Neural cell (in vitro differentiated cells): ENCODE results near the gene UBAP2L. TPM values are rescaled to one million over a fixed set of nuclear protein-coding genes. Genes with fewer than 3 reads are reported as not detected.

Experiments
- H2AFZ ChIP-seq: fragments of 200-600, 300-800 bp; sonication (generic), shearing (Covaris generic); 2 replicates; pipeline ENCODE4 v1.6.0; 2014; ENCODE audit warnings: low read depth, mild to moderate bottlenecking, antibody characterized with exemption, low read length, moderate library complexity
- H3F3A ChIP-seq: fragments of 200-600 bp; shearing (Covaris generic); 2 replicates; pipeline ENCODE4 v1.6.1; 2016; ENCODE audit warnings: mild to moderate bottlenecking, moderate library complexity, mixed read lengths, antibody characterized with exemption, low read length; ENCODE audit not compliant: insufficient read depth, poor library complexity, severe bottlenecking
- H3K27ac ChIP-seq: fragments of 200-600, 300-800 bp; sonication (generic), shearing (Covaris generic); 2 replicates; pipeline ENCODE4 v1.5.1; 2014; ENCODE audit warnings: mild to moderate bottlenecking, low read length, moderate library complexity
- H3K27me3 ChIP-seq: fragments of 300-800, 200-600 bp; sonication (generic), shearing (Covaris generic); 2 replicates; pipeline ENCODE4 v1.6.0; 2014; ENCODE audit warnings: mild to moderate bottlenecking, low read depth, low read length, moderate library complexity; ENCODE audit not compliant: insufficient read depth
- H3K36me3 ChIP-seq: fragments of 300-800, 200-600 bp; sonication (generic), shearing (Covaris generic); 2 replicates; pipeline ENCODE4 v1.5.1; 2014; ENCODE audit warnings: mild to moderate bottlenecking, antibody characterized with exemption, low read length, moderate library complexity; ENCODE audit not compliant: insufficient read depth
- H3K4me2 ChIP-seq: fragments of 300-800, 200-600 bp; sonication (generic), shearing (Covaris generic); 2 replicates; pipeline ENCODE4 v1.6.0; 2014; ENCODE audit warnings: mild to moderate bottlenecking, low read length
- H3K4me3 ChIP-seq: fragments of 300-800, 200-600 bp; sonication (generic), shearing (Covaris generic); 2 replicates; pipeline ENCODE4 v1.5.1; 2014; ENCODE audit warnings: mild to moderate bottlenecking, low read length, moderate library complexity
- H3K79me2 ChIP-seq: fragments of 200-600 bp; shearing (Covaris generic); replicated peaks from 2 replicates; pipeline ENCODE4 v1.6.0; 2014; ENCODE audit warnings: mild to moderate bottlenecking, low read length, moderate library complexity; ENCODE audit not compliant: insufficient read depth
- H3K9ac ChIP-seq: fragments of 300-800, 200-600 bp; sonication (generic), shearing (Covaris generic); 2 replicates; pipeline ENCODE4 v1.6.1; 2016; ENCODE audit warnings: mild to moderate bottlenecking, low read length, mixed read lengths
- H3K9me2 ChIP-seq: fragments of 200-600 bp; shearing (Covaris generic); 2 replicates; pipeline ENCODE4 v1.6.1; 2016; ENCODE audit warnings: mild to moderate bottlenecking, low read length, mixed read lengths; ENCODE audit not compliant: insufficient read depth
- H3K9me3 ChIP-seq: fragments of 200-600, 300-800 bp; sonication (generic), shearing (Covaris generic); 2 replicates; pipeline ENCODE4 v1.6.1; 2016; ENCODE audit warnings: mild to moderate bottlenecking, mixed run types, low read length, moderate library complexity, mixed read lengths
- H4K20me1 ChIP-seq: fragments of 200-600 bp; shearing (Covaris generic); 2 replicates; pipeline ENCODE4 v1.6.1; 2016; ENCODE audit warnings: mild to moderate bottlenecking, mixed run types; ENCODE audit not compliant: insufficient read depth
- EP300 ChIP-seq: fragments of 450-650 bp; conservative IDR thresholded peaks from 2 replicates; pipeline ENCODE4 v1.6.1; 2014; ENCODE audit warnings: antibody characterized with exemption, mild to moderate bottlenecking, moderate library complexity; ENCODE audit not compliant: poor library complexity, severe bottlenecking
- EZH2 ChIP-seq: fragments of 200-600, 300-800 bp; shearing (Covaris generic), sonication (generic); IDR thresholded peaks from 2 replicates; pipeline ENCODE4 v1.6.1; 2014; ENCODE audit warnings: antibody characterized with exemption, low read length, borderline replicate concordance, mild to moderate bottlenecking; ENCODE audit not compliant: insufficient read depth, poor library complexity, severe bottlenecking
- POLR2AphosphoS5 ChIP-seq: IDR thresholded peaks from 2 replicates; pipeline ENCODE4 v1.6.1; 2012
- RAD21 ChIP-seq: fragments of 450-650 bp; conservative IDR thresholded peaks from 2 replicates; pipeline ENCODE4 v1.6.1; 2014; ENCODE audit warnings: antibody characterized with exemption, mild to moderate bottlenecking, moderate library complexity
- TAF1 ChIP-seq: IDR thresholded peaks from 2 replicates; pipeline ENCODE4 v1.6.1; 2012; ENCODE audit warnings: low read depth
- polyA plus RNA-seq: library from polyadenylated mRNA; depleted of rRNA; stranded (reverse); fragments of >200 nt; gene quantifications from 2 replicates; pipeline ENCODE4 v1.2.3, GENCODE V29; 2014
- TF ChIP-seq, protein P1 (sequence below): IDR thresholded peaks from 2 replicates; pipeline ENCODE4 v1.6.1; 2012; ENCODE audit warnings: borderline replicate concordance
- TF ChIP-seq, protein P2 (sequence below): fragments of 450-650 bp; IDR thresholded peaks from 2 replicates; pipeline ENCODE4 v1.5.1; 2014; ENCODE audit warnings: antibody characterized with exemption, mild to moderate bottlenecking, moderate library complexity; ENCODE audit not compliant: poor library complexity, severe bottlenecking

The UBAP2L gene
- polyA plus RNA-seq, 1 donor from 2014 or later = 44.7 TPM

DNA sequence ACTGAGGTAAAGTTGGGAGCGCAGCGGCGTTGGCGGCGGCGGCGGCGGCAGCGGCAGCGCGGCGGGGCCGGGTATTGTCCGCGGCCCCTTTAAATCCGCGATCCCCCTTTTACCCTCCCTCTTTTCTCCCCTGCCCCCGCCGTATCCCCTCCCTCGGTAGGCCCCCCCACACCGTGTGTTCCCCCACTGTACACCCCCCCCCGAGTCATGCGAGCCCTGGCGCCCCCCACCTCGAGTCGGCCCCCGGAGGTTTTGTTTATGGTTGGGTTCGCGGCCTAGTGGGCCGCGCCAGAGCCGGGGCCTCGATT is 169 bp downstream of the UBAP2L start:
- Histone ChIP-seq H3K9ac (peak overlapping the region; percentile 99), H3K9me2 (no peaks in the 10 kb centered on the region), H3K9me3 (no peaks in the 10 kb centered on the region), H3K27ac (peak overlapping the region; percentile 97), H2AFZ (peak overlapping the region; percentile 4), H3K4me2 (no peak overlapping the region), H4K20me1 (no peaks in the 10 kb centered on the region), H3K36me3 (no peaks in the 10 kb centered on the region), H3K79me2 (peaks cover 81% of the 10 kb centered on the region), H3K27me3 (no peaks in the 10 kb centered on the region), H3F3A (peaks cover 8% of the 10 kb centered on the region), H3K4me3 (peak overlapping the region; percentile 76)
- TF ChIP-seq EZH2 (no peak), POLR2AphosphoS5 (peak; percentile 68)

DNA sequence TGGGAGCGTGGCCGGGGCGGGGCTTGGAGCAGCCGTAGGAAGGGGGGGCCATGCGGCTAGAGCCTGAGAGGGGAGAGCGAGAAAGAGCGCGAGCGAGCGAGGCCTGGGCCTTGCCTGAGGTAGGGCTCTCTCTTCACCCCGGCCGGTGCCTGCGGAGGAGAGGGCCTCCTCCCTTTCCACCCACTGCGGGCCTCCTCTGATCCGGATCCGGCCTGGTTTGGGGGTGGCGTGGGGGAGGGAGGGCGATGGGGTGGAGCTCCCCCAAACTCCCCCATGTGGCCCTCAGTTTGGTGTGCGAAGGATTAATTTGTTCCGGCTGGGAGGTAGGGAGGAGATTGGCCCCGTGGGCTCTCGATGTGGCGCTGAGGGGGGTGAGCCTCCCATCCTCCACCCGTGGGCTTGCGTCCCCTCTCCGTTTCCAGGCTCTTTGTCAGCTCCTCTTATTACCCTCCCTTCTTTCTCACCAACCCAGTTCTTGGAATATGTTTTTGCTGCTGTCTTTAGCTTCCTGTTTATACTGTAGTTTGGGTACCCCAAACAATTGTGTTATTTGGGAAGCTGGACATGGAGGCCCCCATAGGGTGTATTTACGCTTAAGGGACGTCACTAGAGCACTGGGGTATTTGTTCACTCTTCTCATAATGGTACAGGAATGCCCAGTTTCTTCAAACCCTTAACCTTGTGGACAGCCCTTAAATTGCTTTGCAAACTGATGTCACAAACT is 685 bp downstream of the UBAP2L start:
- Histone ChIP-seq H3K4me2 (peak overlapping the region; percentile 78), H2AFZ (peak overlapping the region; percentile 4), H3K27ac (peak overlapping the region; percentile 97), H3F3A (peaks cover 8% of the 10 kb centered on the region), H3K79me2 (peaks cover 86% of the 10 kb centered on the region), H3K9ac (peak overlapping the region; percentile 99), H4K20me1 (no peaks in the 10 kb centered on the region), H3K27me3 (no peaks in the 10 kb centered on the region), H3K9me2 (no peaks in the 10 kb centered on the region), H3K36me3 (no peaks in the 10 kb centered on the region), H3K9me3 (no peaks in the 10 kb centered on the region), H3K4me3 (peak overlapping the region; percentile 76)
- TF ChIP-seq TAF1 (peak; percentile 72), EZH2 (no peak)
- TF ChIP-seq, protein P1, sequence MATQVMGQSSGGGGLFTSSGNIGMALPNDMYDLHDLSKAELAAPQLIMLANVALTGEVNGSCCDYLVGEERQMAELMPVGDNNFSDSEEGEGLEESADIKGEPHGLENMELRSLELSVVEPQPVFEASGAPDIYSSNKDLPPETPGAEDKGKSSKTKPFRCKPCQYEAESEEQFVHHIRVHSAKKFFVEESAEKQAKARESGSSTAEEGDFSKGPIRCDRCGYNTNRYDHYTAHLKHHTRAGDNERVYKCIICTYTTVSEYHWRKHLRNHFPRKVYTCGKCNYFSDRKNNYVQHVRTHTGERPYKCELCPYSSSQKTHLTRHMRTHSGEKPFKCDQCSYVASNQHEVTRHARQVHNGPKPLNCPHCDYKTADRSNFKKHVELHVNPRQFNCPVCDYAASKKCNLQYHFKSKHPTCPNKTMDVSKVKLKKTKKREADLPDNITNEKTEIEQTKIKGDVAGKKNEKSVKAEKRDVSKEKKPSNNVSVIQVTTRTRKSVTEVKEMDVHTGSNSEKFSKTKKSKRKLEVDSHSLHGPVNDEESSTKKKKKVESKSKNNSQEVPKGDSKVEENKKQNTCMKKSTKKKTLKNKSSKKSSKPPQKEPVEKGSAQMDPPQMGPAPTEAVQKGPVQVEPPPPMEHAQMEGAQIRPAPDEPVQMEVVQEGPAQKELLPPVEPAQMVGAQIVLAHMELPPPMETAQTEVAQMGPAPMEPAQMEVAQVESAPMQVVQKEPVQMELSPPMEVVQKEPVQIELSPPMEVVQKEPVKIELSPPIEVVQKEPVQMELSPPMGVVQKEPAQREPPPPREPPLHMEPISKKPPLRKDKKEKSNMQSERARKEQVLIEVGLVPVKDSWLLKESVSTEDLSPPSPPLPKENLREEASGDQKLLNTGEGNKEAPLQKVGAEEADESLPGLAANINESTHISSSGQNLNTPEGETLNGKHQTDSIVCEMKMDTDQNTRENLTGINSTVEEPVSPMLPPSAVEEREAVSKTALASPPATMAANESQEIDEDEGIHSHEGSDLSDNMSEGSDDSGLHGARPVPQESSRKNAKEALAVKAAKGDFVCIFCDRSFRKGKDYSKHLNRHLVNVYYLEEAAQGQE = peak; percentile 63

DNA sequence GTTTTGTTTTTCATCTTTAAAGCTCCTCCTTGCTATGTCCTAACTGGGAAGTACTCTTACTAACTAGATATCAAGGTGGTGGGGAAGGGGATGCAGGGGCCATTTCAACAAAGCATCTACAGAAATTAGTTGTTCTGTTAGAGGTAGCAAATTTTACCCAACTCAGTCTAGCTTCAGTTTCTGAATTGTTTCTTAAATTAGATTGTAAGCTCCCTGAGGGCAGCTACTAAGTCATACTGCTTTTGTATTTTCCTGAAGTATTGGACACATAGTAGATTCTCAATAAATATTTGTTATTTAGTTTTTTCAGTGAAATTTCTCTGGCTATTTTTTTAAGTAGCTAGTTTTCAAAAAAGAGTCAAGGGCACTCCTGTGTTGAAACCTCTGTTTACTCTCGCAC is 1.8 kb downstream of the UBAP2L start:
- TF ChIP-seq, protein P2, sequence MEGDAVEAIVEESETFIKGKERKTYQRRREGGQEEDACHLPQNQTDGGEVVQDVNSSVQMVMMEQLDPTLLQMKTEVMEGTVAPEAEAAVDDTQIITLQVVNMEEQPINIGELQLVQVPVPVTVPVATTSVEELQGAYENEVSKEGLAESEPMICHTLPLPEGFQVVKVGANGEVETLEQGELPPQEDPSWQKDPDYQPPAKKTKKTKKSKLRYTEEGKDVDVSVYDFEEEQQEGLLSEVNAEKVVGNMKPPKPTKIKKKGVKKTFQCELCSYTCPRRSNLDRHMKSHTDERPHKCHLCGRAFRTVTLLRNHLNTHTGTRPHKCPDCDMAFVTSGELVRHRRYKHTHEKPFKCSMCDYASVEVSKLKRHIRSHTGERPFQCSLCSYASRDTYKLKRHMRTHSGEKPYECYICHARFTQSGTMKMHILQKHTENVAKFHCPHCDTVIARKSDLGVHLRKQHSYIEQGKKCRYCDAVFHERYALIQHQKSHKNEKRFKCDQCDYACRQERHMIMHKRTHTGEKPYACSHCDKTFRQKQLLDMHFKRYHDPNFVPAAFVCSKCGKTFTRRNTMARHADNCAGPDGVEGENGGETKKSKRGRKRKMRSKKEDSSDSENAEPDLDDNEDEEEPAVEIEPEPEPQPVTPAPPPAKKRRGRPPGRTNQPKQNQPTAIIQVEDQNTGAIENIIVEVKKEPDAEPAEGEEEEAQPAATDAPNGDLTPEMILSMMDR = no peak
- TF ChIP-seq RAD21 (no peak), EP300 (no peak), POLR2AphosphoS5 (no peak)
- Histone ChIP-seq H3K4me3 (peak overlapping the region; percentile 76), H3K27me3 (no peaks in the 10 kb centered on the region), H3K9me2 (no peaks in the 10 kb centered on the region), H2AFZ (peak overlapping the region; percentile 4), H3F3A (peaks cover 8% of the 10 kb centered on the region), H4K20me1 (no peaks in the 10 kb centered on the region), H3K9me3 (no peaks in the 10 kb centered on the region), H3K9ac (peak overlapping the region; percentile 99), H3K36me3 (no peaks in the 10 kb centered on the region), H3K27ac (peak overlapping the region; percentile 97), H3K4me2 (peak overlapping the region; percentile 78), H3K79me2 (peaks cover 81% of the 10 kb centered on the region)
